Tibial artery (tissue), 4 donors: ENCODE measurements around the gene IMPACT.

Experiments used
- DNase-seq, 2 donors: peaks; one replicate each; pipeline ENCODE4 v3.0.0-alpha.2; 2019
- H3K27ac ChIP-seq, 2 donors: fragments of 200-600 bp; sonication (generic) in 1 of 2; 1 replicate in 1 of 2; 2 replicates in 1 of 2; pipeline ENCODE4 v1.5.1; 2018 to 2019; ENCODE audit warnings: mild to moderate bottlenecking in 1 of 2
- H3K27me3 ChIP-seq, 2 donors: fragments of 200-600 bp; sonication (generic) in 1 of 2; one replicate each; pipeline versions ENCODE4 v1.5.1 to v1.6.0; 2016 to 2019
- H3K36me3 ChIP-seq, 3 donors: fragments of 200-600 bp; sonication (generic) in 2 of 3; one replicate each; pipeline ENCODE4 v1.5.1; 2016 to 2019; ENCODE audit warnings: mild to moderate bottlenecking in 2 of 3
- H3K4me1 ChIP-seq, 4 donors: fragments of 200-600 bp; sonication (generic) in 2 of 4; 1 replicate in 3 of 4; 2 replicates in 1 of 4; pipeline ENCODE4 v1.5.1; 2016 to 2019
- H3K4me3 ChIP-seq, 2 donors: fragments of 200-600 bp; sonication (generic) in 1 of 2; 1 replicate in 1 of 2; 2 replicates in 1 of 2; pipeline ENCODE4 v1.5.1; 2018 to 2019; ENCODE audit warnings: mild to moderate bottlenecking in 2 of 2
- H3K9me3 ChIP-seq, 3 donors: fragments of 200-600 bp; sonication (generic) in 1 of 3; one replicate each; pipeline ENCODE4 v1.5.1; 2016 to 2019
- intact Hi-C: fragments of 100-400 bp; cut with DNase I; formaldehyde crosslinking; loops from one replicate; pipeline ENCODE4 v1.15.0; 2023; ENCODE audit warnings: low total_unique reads
- TF ChIP-seq, protein P1 (sequence below), 2 experiments: fragments of 200-600 bp in 1 of 2; fragments of 450-650 bp in 1 of 2; IDR thresholded peaks; one replicate each; pipeline ENCODE4 v1.5.1; 2017 to 2019; ENCODE audit warnings: antibody characterized with exemption in 2 of 2, mild to moderate bottlenecking in 1 of 2, moderate library complexity in 1 of 2

IMPACT gene

DNA sequence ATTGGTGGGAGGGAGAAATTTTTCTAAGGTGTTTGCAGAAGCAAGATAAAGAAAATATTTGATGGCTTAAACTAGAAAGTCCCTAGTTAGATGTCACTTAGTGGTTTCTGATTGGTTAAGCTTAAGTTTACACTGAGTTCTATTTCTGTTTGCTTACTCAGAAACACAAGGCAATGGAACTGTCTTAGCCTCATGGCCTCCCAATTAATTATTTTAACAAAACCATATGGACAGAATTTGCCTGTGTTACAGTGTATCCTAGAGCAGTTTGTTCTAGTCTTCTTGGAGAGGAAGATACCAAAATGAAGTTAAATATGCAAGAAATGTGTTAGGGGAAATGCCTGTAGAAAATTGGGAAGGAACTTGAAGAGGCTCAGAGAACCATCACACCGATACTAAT, 4.6 kb upstream of the IMPACT start:
- intact Hi-C loops: loop anchor here (10.0 kb wide), 2 partner anchors 63 to 67 kb away; no protein-coding TSS in a partner anchor

DNA sequence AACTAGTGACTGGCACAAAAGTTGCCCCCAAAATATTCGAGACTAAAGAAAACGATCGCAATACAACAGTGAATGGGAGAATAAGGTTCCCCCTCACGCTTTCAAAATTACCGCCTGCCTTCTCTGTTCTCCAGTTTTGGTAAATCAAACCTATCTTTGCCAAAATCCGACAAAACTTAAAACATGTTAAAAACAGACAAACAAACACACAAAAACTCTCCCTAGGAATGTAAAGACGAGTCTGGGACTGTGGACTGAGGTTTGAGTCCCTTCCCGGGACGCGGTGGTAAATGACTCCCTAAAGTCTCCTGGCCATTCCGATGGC, 435 bp upstream of the IMPACT start:
- intact Hi-C loops: loop anchor here (1.0 to 10.0 kb wide), 3 partner anchors 28 to 71 kb away; no protein-coding TSS in a partner anchor
- TF ChIP-seq, protein P1, sequence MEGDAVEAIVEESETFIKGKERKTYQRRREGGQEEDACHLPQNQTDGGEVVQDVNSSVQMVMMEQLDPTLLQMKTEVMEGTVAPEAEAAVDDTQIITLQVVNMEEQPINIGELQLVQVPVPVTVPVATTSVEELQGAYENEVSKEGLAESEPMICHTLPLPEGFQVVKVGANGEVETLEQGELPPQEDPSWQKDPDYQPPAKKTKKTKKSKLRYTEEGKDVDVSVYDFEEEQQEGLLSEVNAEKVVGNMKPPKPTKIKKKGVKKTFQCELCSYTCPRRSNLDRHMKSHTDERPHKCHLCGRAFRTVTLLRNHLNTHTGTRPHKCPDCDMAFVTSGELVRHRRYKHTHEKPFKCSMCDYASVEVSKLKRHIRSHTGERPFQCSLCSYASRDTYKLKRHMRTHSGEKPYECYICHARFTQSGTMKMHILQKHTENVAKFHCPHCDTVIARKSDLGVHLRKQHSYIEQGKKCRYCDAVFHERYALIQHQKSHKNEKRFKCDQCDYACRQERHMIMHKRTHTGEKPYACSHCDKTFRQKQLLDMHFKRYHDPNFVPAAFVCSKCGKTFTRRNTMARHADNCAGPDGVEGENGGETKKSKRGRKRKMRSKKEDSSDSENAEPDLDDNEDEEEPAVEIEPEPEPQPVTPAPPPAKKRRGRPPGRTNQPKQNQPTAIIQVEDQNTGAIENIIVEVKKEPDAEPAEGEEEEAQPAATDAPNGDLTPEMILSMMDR (IDR thresholded peaks at IDR 0.05): no peak
- no peaks in the 10 kb centered on the region for H3K9me3 ChIP-seq
- peaks cover 0 to 2% of the 10 kb centered on the region in 2 donors for H3K27me3 ChIP-seq
- H3K4me3 ChIP-seq: peak overlapping the region; percentile 80 to 83
- no peak for DNase-seq
- peaks cover 0 to 16% (median 3%) of the 10 kb centered on the region in 4 donors for H3K4me1 ChIP-seq
- H3K36me3 ChIP-seq: peaks cover 0 to 4% (median 0%) of the 10 kb centered on the region in 3 donors
- H3K27ac ChIP-seq: peak overlapping the region; percentile 84 to 86

More for the DNA sequence above, 4.6 kb upstream of the IMPACT start:
- H3K27ac ChIP-seq: no peak overlapping the region
- peaks cover 0 to 39% of the 10 kb centered on the region in 2 donors for H3K27me3 ChIP-seq
- TF ChIP-seq, protein P1 (IDR thresholded peaks at IDR 0.05): no peak
- H3K4me3 ChIP-seq: no peak overlapping the region
- H3K4me1 ChIP-seq: no peaks in the 10 kb centered on the region
- H3K9me3 ChIP-seq: no peaks in the 10 kb centered on the region
- DNase-seq: no peak
- no peaks in the 10 kb centered on the region for H3K36me3 ChIP-seq

DNA sequence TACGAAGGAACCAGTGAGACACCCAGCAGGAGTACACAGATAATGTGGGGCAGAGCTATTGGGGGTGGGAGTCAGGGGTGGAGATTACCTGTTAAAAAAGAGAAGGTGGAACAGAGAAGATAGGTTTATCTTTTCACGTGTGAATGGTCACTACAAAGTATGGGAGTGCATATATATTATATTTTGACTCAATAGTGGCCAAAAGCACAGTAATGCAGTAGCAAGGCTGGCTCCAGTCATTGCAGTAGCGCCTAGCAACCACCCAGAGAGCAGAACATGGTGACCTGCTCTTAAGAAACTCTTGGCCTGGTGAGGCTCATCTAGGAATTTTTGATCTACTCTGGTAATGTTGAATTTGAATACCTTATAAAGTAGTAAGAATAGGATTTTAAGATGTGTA, 1.0 kb downstream of the IMPACT start:
- no peak for DNase-seq
- peak overlapping the region in 1 of 2 donors; percentile 86 for H3K27ac ChIP-seq
- no peaks in the 10 kb centered on the region for H3K9me3 ChIP-seq
- H3K27me3 ChIP-seq: peaks cover 0 to 2% of the 10 kb centered on the region in 2 donors
- H3K4me3 ChIP-seq: peak overlapping the region; percentile 80 to 83
- H3K36me3 ChIP-seq: peaks cover 0 to 13% (median 6%) of the 10 kb centered on the region in 3 donors
- TF ChIP-seq, protein P1 (IDR thresholded peaks at IDR 0.05): no peak
- intact Hi-C loops: loop anchor here (10.0 kb wide), 2 partner anchors 57 to 73 kb away; no protein-coding TSS in a partner anchor
- peaks cover 0 to 16% (median 3%) of the 10 kb centered on the region in 4 donors for H3K4me1 ChIP-seq

DNA sequence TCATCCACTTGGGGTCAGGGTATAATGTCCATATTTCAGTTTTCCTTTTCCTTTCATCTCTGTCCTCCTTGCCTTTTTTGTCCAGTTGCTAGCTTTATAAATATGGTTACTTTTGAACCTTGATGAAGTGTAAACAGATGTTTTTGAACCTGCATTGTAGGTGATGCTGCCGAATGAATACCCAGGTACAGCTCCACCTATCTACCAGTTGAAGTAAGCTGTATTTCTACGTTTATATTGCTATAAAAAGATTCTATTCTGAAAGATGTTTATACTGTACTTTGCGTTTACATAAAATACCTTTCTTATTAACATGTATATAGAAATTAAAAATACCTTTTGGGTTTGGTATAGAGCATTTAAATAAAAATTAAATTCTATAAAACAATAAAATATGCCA, 2.2 kb downstream of the IMPACT start:
- intact Hi-C loops: loop anchor here (10.0 kb wide), 2 partner anchors 56 to 74 kb away; no protein-coding TSS in a partner anchor
- Histone ChIP-seq H3K4me3 (no peak overlapping the region), H3K27me3 (peaks cover 0 to 2% of the 10 kb centered on the region in 2 donors), H3K27ac (no peak overlapping the region), H3K9me3 (no peaks in the 10 kb centered on the region), H3K36me3 (peaks cover 0 to 13% (median 6%) of the 10 kb centered on the region in 3 donors), H3K4me1 (peaks cover 0 to 16% (median 3%) of the 10 kb centered on the region in 4 donors)
- TF ChIP-seq, protein P1 (IDR thresholded peaks at IDR 0.05): no peak
- no peak for DNase-seq

DNA sequence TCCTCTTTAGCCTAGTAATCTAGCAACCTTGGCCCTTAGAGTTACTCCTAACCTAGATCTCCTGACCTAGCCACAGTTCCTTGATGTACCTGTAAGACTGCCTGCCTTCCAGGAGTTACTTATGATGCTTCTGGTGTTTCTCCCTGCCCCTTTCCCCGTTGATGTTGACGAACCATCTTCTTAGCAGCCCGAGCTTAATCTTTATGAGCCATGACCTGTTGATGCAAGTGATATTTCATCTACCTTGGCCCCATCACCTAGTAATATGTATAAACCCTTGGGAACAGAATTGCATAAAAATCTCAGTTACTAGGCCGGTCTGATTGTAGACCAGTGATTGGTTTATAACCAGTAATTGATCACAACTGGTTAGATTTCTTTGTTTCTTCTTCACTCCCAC, 2.7 kb downstream of the IMPACT start:
- DNase-seq: no peak
- intact Hi-C loops: loop anchor here (10.0 kb wide), 2 partner anchors 56 to 74 kb away; no protein-coding TSS in a partner anchor
- TF ChIP-seq, protein P1 (IDR thresholded peaks at IDR 0.05): no peak
- Histone ChIP-seq H3K36me3 (peaks cover 0 to 13% (median 6%) of the 10 kb centered on the region in 3 donors), H3K27me3 (no peaks in the 10 kb centered on the region), H3K9me3 (no peaks in the 10 kb centered on the region), H3K4me3 (no peak overlapping the region), H3K27ac (no peak overlapping the region), H3K4me1 (peaks cover 0 to 16% (median 3%) of the 10 kb centered on the region in 4 donors)
